ENCODE results near the gene NUP37.

DNA sequence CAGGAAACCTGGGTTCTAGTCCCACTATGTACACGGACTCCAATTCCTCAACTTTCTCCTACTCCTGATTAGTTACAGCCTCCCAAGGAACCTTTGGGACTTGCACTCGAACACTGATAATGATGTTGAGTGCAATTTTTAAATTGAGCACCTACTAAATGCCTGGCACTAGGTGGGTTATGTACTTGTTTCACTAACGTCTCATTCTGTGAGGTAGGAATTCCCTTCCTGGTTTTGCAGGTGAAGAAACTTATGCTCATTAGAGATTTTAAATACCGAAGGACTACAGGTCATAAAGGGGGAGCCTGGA is 605 bp upstream of the NUP37 start:
- TF ChIP-seq DNMT1 (IDR thresholded peaks at IDR 0.05) (no peak), EZH2 (IDR thresholded peaks at IDR 0.05; ENCODE audit: borderline replicate concordance, low read depth, low read length) (no peak), EP300 (IDR thresholded peaks at IDR 0.05; ENCODE audit: low read length) (no peak), POLR2A (conservative IDR thresholded peaks at IDR 0.05) (no peak)
- TF ChIP-seq, protein P1, sequence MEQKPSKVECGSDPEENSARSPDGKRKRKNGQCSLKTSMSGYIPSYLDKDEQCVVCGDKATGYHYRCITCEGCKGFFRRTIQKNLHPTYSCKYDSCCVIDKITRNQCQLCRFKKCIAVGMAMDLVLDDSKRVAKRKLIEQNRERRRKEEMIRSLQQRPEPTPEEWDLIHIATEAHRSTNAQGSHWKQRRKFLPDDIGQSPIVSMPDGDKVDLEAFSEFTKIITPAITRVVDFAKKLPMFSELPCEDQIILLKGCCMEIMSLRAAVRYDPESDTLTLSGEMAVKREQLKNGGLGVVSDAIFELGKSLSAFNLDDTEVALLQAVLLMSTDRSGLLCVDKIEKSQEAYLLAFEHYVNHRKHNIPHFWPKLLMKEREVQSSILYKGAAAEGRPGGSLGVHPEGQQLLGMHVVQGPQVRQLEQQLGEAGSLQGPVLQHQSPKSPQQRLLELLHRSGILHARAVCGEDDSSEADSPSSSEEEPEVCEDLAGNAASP (IDR thresholded peaks at IDR 0.05), result no peak
